ENCODE measurements around the gene FNBP1.

DNA sequence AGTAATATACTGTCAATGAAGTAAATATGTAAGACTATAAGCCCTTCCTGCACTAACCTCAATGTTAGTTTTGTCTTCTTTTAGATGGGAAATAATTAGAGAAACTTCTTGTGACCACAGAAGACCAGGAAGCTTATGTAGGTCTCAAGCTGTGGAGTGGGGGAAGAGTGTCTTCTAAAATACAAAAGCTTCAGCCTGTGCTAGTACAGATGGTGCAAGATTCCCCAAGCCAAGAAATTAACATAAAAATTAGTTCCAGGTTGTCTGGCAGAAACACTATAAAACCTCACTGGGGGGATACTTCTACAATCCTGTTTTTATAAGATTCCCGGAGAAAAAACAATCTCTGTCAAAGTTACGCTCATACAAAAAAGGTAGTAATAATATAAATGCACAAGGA is 103.6 kb downstream of the FNBP1 start:
- no peak for TF ChIP-seq ISL1 (CRISPR knock-in tag; IDR thresholded peaks at IDR 0.05)
- TF ChIP-seq, protein P1, sequence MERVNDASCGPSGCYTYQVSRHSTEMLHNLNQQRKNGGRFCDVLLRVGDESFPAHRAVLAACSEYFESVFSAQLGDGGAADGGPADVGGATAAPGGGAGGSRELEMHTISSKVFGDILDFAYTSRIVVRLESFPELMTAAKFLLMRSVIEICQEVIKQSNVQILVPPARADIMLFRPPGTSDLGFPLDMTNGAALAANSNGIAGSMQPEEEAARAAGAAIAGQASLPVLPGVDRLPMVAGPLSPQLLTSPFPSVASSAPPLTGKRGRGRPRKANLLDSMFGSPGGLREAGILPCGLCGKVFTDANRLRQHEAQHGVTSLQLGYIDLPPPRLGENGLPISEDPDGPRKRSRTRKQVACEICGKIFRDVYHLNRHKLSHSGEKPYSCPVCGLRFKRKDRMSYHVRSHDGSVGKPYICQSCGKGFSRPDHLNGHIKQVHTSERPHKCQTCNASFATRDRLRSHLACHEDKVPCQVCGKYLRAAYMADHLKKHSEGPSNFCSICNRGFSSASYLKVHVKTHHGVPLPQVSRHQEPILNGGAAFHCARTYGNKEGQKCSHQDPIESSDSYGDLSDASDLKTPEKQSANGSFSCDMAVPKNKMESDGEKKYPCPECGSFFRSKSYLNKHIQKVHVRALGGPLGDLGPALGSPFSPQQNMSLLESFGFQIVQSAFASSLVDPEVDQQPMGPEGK (CRISPR knock-in tag; IDR thresholded peaks at IDR 0.05; ENCODE audit: borderline replicate concordance): no peak

All from SK-N-SH treated with all-trans-retinoic acid at 6 μM for 48 hours (cell line).